ENCODE results near the gene KRT6C. TPM values are rescaled to one million over a fixed set of nuclear protein-coding genes. Genes with fewer than 3 reads are reported as not detected.
"Not testable (repeated sequence)": the region's sequence is repeated elsewhere in the genome, so short reads cannot be mapped to it uniquely, and the experiment has no call there.

KRT6C gene
- polyA plus RNA-seq, 1 experiment: not detected

DNA sequence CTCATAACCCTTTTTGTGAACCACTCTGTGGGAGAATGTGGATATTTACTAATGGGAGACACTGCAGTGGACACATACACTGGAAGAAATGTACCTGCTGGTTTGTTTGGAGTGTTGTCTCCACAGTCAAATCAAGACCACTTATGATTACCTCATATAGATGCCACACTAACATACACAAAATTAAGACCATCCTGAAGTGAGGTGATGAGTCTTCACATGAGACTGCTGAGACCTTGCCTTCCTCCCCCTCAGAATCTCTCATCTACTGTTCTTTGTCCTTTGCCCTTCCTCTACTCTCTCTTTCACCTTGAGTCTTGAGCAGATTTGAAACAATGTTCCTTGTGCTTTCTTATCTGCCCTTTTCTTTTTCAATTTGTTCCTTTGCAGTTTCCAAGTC lies 15.1 kb upstream of the KRT6C start:
- Histone ChIP-seq H3K4me3 (ENCODE audit: low read depth, low read length) (no peak overlapping the region), H3K27me3 (ENCODE audit: control insufficient read depth, insufficient read depth, low read length) (peaks cover 11% of the 10 kb centered on the region), H3K36me3 (ENCODE audit: control insufficient read depth, insufficient read depth, low read length) (no peaks in the 10 kb centered on the region)
- ChIA-PET CTCF (interaction anchor here (1.4 kb wide), 1 partner anchor 12 kb away, joined by 4 read pairs; no protein-coding TSS in a partner anchor), POLR2A (no interaction called here)
- TF ChIP-seq, protein P1, sequence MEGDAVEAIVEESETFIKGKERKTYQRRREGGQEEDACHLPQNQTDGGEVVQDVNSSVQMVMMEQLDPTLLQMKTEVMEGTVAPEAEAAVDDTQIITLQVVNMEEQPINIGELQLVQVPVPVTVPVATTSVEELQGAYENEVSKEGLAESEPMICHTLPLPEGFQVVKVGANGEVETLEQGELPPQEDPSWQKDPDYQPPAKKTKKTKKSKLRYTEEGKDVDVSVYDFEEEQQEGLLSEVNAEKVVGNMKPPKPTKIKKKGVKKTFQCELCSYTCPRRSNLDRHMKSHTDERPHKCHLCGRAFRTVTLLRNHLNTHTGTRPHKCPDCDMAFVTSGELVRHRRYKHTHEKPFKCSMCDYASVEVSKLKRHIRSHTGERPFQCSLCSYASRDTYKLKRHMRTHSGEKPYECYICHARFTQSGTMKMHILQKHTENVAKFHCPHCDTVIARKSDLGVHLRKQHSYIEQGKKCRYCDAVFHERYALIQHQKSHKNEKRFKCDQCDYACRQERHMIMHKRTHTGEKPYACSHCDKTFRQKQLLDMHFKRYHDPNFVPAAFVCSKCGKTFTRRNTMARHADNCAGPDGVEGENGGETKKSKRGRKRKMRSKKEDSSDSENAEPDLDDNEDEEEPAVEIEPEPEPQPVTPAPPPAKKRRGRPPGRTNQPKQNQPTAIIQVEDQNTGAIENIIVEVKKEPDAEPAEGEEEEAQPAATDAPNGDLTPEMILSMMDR (IDR thresholded peaks at IDR 0.05; ENCODE audit: insufficient read depth, low read depth, low read length): no peak
- DNase-seq (ENCODE audit: low read depth): no peak

DNA sequence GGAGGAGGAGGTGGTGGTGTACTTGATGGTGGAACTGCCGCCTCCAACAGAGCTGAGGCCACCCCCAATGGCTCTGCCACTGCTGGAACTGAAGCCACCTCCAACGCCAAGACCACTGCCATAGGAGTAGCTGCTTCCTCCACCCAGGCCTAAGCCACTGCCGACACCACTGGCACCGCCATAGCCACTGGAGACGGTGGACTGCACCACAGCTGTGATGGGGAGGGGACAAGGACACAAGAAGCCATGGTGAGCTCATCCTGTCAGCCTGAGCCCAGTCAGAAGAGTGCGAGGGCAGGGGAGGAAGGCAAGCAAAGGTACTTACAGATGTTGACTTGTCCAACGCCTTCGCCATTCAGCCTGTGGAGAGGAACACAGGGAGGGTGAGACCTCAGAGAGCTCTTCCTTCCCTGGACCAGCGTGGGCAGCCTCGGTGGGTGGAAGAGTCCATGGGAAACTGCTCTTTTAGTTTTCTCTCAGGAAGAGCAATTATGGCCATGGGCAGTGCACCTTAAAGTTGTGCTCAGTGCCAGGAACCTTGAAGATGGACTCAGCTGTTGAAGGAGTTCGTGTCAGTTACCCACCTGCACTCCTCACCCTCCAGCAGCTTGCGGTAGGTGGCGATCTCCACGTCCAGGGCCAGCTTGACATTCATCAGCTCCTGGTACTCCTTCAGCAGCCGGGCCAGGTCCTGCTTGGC lies 14.3 kb upstream of the KRT6C start:
- CTCF ChIA-PET; POLR2A ChIA-PET; H3K4me3 ChIP-seq (ENCODE audit: low read depth, low read length); H3K27me3 ChIP-seq (ENCODE audit: control insufficient read depth, insufficient read depth, low read length); DNase-seq (ENCODE audit: low read depth); H3K36me3 ChIP-seq (ENCODE audit: control insufficient read depth, insufficient read depth, low read length): not testable (repeated sequence)

DNA sequence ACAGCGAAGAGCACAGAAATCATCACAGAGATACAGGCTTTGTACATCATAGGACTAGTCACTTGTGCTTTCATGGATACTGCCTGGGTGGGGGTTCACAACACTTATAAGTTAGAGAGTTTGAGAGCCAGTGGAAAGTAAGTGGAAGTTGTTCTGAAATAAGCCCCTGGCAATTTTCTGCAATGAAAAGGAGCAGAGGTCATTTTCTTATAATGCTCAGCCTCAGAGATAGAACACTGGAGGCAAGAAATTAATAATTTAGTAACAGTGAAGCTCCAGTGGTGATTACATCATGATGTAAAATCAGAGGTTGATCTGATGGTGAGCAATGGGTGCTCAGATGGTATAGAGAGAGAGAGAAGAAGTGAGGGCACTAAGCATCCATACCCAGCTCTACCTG lies 13.6 kb upstream of the KRT6C start:
- ChIA-PET POLR2A (no interaction called here), CTCF (no interaction called here)
- TF ChIP-seq, protein P1 (IDR thresholded peaks at IDR 0.05; ENCODE audit: insufficient read depth, low read depth, low read length): no peak
- DNase-seq (ENCODE audit: low read depth): no peak
- Histone ChIP-seq H3K4me3 (ENCODE audit: low read depth, low read length) (no peak overlapping the region), H3K27me3 (ENCODE audit: control insufficient read depth, insufficient read depth, low read length) (peaks cover 8% of the 10 kb centered on the region), H3K36me3 (ENCODE audit: control insufficient read depth, insufficient read depth, low read length) (no peaks in the 10 kb centered on the region)

DNA sequence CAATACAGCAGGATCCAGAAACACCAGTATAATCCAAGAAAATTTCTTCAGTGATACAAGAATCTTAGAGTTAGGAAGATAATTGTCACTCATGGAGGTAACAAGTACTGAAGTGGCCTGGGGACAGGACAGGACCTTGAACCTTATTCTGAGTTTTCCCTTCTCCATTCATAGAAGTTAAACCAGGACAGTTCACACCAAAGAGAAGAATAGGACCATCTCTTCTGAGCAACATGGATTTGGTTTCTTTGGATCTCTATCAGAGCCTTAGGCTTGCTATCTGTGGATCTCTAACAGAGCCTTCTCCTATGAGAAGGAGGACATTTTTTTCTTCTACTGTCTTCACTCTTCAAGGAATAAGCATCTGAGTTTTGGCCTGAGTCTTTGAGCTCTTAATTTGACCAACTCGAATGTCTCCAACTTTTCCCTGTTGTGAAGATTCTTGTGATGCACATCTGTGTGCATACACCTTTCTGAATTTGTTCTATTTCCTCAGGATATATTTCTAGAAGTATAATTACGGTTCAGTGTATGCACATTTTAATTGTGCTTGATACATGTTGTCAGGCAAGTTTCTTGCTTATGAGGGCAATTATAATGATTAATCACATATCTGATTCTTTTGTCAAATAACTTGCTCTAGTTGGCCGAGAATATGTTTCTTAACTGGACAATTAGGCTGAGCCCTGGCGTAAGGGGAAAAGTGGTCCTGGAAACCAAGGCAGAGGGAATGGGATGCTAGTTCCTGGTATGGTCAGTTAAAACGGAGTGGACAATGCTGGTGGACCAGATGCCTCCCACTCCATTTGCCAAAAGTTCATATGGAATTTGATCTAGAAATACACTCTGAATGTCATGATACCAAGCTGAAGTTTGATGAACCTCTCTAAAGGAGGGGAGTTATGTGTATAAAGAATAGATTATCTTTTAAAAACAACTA lies 12.8 kb upstream of the KRT6C start:
- Histone ChIP-seq H3K4me3 (ENCODE audit: low read depth, low read length) (no peak overlapping the region), H3K36me3 (ENCODE audit: control insufficient read depth, insufficient read depth, low read length) (no peaks in the 10 kb centered on the region), H3K27me3 (ENCODE audit: control insufficient read depth, insufficient read depth, low read length) (peaks cover 8% of the 10 kb centered on the region)
- CTCF ChIA-PET: no interaction called here
- TF ChIP-seq, protein P1 (IDR thresholded peaks at IDR 0.05; ENCODE audit: insufficient read depth, low read depth, low read length): no peak
- POLR2A ChIA-PET: no interaction called here
- no peak for DNase-seq (ENCODE audit: low read depth)

DNA sequence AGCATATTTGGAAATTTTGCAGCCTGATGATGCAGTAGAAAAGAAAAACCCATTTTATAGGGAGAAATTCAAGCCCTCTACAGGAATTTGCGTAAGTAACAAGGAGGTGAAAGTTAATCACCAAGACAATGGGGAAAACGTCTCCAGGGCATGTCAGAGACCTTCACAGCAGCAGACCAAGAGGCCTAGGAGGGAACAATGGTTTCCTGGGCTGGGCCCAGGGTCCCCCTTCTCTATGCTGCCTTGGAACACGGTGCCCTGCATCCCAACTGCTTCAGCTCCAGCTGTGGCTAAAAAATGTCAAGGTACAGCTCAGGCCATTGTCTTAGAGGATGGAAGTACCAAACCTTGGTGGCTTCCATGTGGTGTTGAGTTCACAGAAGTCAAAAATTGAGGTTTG lies 6.5 kb upstream of the KRT6C start:
- Histone ChIP-seq H3K27me3 (ENCODE audit: control insufficient read depth, insufficient read depth, low read length) (no peaks in the 10 kb centered on the region; the same call in none of the 2 replicates), H3K36me3 (ENCODE audit: control insufficient read depth, insufficient read depth, low read length) (no peaks in the 10 kb centered on the region), H3K4me3 (ENCODE audit: low read depth, low read length) (no peak overlapping the region)
- ChIA-PET CTCF (interaction anchor here (1.3 kb wide), 1 partner anchor 15 kb away, joined by 4 read pairs; no protein-coding TSS in a partner anchor), POLR2A (no interaction called here)
- no peak for DNase-seq (ENCODE audit: low read depth)
- TF ChIP-seq, protein P1 (IDR thresholded peaks at IDR 0.05; ENCODE audit: insufficient read depth, low read depth, low read length): no peak

All from BJ (cell line).